NB4 (cell line): Measurements from ENCODE around the gene PPP1R3G.

Experiments used
- MYC ChIP-seq: IDR thresholded peaks from 2 replicates; pipeline ENCODE4 v1.6.1; 2011; ENCODE audit warnings: low read depth, low read length
- POLR2A ChIP-seq: IDR thresholded peaks from 2 replicates; pipeline ENCODE4 v1.6.1; 2011; ENCODE audit warnings: mild to moderate bottlenecking; ENCODE audit not compliant: insufficient read length; ENCODE audit errors: extremely low read depth
- TF ChIP-seq, protein P1 (sequence below): IDR thresholded peaks from one replicate; pipeline ENCODE4 v1.5.1; 2012; ENCODE audit warnings: low read depth, low read length

DNA sequence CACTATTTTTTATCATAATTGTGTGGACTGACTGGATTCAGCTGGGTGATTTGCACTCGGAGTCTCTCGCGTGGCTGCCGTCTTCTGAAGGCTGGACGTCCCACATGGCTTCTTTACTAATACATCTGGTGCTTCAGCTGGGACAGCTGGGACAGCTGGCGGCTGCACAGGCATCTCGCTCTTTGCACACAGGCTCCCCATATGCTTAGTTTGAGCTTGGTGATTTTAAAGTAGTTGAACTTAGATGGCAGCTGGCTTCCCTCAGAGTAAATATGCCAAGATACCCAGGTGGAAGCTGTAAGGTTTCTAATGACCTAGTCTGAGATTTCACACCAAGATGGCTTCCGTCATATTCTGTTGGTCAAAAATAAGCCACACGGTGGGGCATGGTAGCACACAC lies 38.7 kb upstream of the PPP1R3G start:
- TF ChIP-seq POLR2A (no peak), MYC (no peak)
- TF ChIP-seq, protein P1, sequence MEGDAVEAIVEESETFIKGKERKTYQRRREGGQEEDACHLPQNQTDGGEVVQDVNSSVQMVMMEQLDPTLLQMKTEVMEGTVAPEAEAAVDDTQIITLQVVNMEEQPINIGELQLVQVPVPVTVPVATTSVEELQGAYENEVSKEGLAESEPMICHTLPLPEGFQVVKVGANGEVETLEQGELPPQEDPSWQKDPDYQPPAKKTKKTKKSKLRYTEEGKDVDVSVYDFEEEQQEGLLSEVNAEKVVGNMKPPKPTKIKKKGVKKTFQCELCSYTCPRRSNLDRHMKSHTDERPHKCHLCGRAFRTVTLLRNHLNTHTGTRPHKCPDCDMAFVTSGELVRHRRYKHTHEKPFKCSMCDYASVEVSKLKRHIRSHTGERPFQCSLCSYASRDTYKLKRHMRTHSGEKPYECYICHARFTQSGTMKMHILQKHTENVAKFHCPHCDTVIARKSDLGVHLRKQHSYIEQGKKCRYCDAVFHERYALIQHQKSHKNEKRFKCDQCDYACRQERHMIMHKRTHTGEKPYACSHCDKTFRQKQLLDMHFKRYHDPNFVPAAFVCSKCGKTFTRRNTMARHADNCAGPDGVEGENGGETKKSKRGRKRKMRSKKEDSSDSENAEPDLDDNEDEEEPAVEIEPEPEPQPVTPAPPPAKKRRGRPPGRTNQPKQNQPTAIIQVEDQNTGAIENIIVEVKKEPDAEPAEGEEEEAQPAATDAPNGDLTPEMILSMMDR: no peak
